ENCODE data around the gene CLCN5. TPM values are rescaled to one million over a fixed set of nuclear protein-coding genes. Genes with fewer than 3 reads are reported as not detected.
A peak's percentile ranks its signal among the peaks of the same experiment; 100 is the strongest.

The CLCN5 gene
- total RNA-seq, 1 donor from 2014 or later, result 13.1 TPM

DNA sequence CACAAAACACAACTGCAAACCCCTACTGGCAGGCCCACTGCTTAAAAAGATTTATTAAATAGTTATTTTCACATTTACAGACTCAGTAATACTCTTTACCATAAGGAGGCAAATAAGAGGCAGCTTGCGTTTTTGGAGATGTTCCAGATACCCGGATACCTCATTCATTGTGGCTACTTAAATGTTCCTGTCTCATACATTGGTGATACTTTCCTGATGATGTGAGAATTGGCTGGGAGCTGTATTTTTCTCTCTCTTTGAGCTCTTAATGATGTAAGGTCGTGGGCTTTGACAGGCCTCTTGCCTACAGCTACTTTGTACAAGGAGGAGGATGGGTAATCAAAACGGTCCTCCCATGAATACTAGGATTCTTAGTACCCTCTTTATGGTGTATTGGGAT is 176.9 kb downstream of the CLCN5 start:
- Mint-ChIP-seq H3K27ac (ENCODE audit: unreplicated experiment) (no peak overlapping the region), H3K4me3 (ENCODE audit: unreplicated experiment) (no peak overlapping the region), H3K9me3 (ENCODE audit: unreplicated experiment) (peaks cover 7% of the 10 kb centered on the region), H3K4me1 (ENCODE audit: unreplicated experiment) (no peaks in the 10 kb centered on the region), H3K36me3 (ENCODE audit: unreplicated experiment) (no peaks in the 10 kb centered on the region), H3K27me3 (ENCODE audit: unreplicated experiment) (no peaks in the 10 kb centered on the region)
- DNase-seq (ENCODE audit: extremely low spot score, unreplicated experiment), result no peak
- TF ChIP-seq, protein P1, sequence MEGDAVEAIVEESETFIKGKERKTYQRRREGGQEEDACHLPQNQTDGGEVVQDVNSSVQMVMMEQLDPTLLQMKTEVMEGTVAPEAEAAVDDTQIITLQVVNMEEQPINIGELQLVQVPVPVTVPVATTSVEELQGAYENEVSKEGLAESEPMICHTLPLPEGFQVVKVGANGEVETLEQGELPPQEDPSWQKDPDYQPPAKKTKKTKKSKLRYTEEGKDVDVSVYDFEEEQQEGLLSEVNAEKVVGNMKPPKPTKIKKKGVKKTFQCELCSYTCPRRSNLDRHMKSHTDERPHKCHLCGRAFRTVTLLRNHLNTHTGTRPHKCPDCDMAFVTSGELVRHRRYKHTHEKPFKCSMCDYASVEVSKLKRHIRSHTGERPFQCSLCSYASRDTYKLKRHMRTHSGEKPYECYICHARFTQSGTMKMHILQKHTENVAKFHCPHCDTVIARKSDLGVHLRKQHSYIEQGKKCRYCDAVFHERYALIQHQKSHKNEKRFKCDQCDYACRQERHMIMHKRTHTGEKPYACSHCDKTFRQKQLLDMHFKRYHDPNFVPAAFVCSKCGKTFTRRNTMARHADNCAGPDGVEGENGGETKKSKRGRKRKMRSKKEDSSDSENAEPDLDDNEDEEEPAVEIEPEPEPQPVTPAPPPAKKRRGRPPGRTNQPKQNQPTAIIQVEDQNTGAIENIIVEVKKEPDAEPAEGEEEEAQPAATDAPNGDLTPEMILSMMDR (IDR thresholded peaks at IDR 0.05), result no peak

DNA sequence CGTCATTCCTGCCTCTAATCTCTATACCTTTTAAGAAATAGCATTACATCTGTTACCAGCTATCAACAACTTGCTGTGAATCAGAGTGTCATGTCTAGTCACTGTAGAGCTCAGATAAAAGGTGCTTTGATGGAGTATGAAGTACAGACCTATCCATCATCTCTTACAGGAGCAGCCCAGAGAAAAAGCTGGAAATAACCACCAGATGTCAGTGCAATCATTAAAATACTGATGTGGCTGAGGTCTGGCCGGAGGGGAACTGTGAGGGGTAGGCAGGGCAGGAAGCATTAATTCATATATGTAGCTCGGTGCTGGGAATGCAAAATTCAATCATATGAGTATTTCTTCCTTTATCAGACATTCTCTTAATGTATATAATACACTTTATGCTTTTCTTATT is 177.8 kb downstream of the CLCN5 start:
- no peak overlapping the region for H3K4me3 Mint-ChIP-seq (ENCODE audit: unreplicated experiment)
- no peaks in the 10 kb centered on the region for H3K4me1 Mint-ChIP-seq (ENCODE audit: unreplicated experiment)
- no peak overlapping the region for H3K27ac Mint-ChIP-seq (ENCODE audit: unreplicated experiment)
- H3K9me3 Mint-ChIP-seq (ENCODE audit: unreplicated experiment), result peaks cover 7% of the 10 kb centered on the region
- no peaks in the 10 kb centered on the region for H3K36me3 Mint-ChIP-seq (ENCODE audit: unreplicated experiment)
- TF ChIP-seq, protein P1 (IDR thresholded peaks at IDR 0.05), result peak; percentile 39
- H3K27me3 Mint-ChIP-seq (ENCODE audit: unreplicated experiment), result no peaks in the 10 kb centered on the region
- DNase-seq (ENCODE audit: extremely low spot score, unreplicated experiment), result no peak

DNA sequence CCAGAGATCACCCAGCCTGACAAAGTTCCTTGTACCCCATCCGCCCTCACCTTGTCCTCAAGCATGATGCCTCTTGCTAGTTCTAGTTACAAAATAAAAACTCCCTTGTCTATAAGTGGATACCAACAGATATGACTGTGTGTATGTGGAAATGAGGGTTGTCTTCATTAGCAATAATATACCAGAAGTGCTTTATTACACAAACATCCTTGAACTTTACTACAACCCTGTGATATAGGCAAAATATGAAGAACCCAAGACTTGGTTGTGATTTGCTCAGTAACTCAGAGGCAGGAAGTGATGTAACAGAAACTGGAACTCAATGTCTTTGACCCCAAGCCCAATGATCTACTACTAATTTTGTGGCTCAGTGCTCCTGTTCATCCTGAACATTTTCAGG is 180.8 kb downstream of the CLCN5 start:
- no peak overlapping the region for H3K4me3 Mint-ChIP-seq (ENCODE audit: unreplicated experiment)
- H3K27ac Mint-ChIP-seq (ENCODE audit: unreplicated experiment), result no peak overlapping the region
- no peak for DNase-seq (ENCODE audit: extremely low spot score, unreplicated experiment)
- peaks cover 10% of the 10 kb centered on the region for H3K9me3 Mint-ChIP-seq (ENCODE audit: unreplicated experiment)
- TF ChIP-seq, protein P1 (IDR thresholded peaks at IDR 0.05), result no peak
- no peaks in the 10 kb centered on the region for H3K4me1 Mint-ChIP-seq (ENCODE audit: unreplicated experiment)
- no peaks in the 10 kb centered on the region for H3K36me3 Mint-ChIP-seq (ENCODE audit: unreplicated experiment)
- H3K27me3 Mint-ChIP-seq (ENCODE audit: unreplicated experiment), result no peaks in the 10 kb centered on the region

DNA sequence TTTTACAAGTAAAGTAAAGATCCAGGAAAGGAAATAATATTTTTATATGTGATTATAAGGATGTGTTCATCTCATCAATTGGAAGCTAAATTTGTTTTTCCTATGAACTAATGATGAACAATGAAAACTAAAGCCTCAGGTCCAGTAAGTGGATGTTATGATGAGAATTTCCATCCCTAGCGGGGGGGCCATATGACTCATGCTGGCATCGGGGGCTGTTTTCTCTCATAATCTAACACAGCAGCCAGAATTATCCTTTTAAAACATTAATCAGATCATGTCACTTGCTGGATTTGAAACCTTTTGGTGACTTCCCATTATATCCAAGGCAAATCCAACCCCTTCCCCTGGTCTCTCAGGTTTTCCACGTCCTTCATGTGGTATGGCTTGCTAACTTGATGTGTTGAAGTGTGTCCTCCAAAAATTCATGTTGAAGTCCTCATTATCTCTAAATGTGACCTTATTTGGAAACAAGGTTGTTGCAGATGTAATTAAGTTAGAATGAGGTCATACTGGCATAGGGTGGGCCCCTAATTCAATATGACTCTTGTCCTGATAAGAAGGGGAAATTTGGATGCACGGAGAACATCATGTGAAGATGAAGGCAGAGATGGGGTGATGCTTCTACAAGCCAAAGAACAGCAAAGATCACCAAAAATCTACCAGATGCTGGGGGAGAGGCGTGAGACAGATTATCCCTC is 181.6 kb downstream of the CLCN5 start:
- Mint-ChIP-seq H3K27ac (ENCODE audit: unreplicated experiment) (no peak overlapping the region), H3K9me3 (ENCODE audit: unreplicated experiment) (peaks cover 10% of the 10 kb centered on the region), H3K36me3 (ENCODE audit: unreplicated experiment) (no peaks in the 10 kb centered on the region), H3K4me1 (ENCODE audit: unreplicated experiment) (no peaks in the 10 kb centered on the region), H3K27me3 (ENCODE audit: unreplicated experiment) (no peaks in the 10 kb centered on the region), H3K4me3 (ENCODE audit: unreplicated experiment) (no peak overlapping the region)
- no peak for DNase-seq (ENCODE audit: extremely low spot score, unreplicated experiment)
- TF ChIP-seq, protein P1 (IDR thresholded peaks at IDR 0.05), result no peak

DNA sequence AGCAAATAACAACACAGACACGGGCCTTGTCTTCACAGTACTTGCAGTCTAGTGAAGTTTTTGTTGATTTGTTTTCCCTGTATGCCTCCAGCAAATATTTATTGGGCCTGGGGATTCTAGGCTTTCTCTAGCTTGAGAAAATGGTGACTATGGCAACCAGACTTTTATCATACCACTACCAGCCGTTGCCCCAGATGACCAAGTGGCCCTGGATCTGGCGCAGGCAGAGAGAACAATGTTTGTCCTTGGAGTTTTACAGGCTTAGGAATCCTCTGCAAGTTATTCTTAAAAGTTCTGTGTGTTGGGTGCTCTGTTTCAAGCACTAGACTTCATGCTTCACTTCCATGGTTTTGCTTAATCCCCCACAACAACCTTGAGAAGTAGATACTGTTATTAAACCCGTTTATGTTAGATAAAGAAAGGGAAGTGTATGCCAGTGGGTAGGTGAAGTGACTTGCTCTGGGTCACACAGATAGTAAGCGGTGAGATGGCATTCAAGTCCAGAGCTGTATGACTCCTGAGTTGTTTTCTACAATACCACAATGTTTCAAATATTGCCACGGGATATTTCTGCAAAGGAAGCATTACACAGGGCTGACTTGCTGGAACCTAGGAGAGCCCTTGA is 183.8 kb downstream of the CLCN5 start:
- H3K9me3 Mint-ChIP-seq (ENCODE audit: unreplicated experiment), result peaks cover 14% of the 10 kb centered on the region
- no peaks in the 10 kb centered on the region for H3K36me3 Mint-ChIP-seq (ENCODE audit: unreplicated experiment)
- no peaks in the 10 kb centered on the region for H3K27me3 Mint-ChIP-seq (ENCODE audit: unreplicated experiment)
- H3K27ac Mint-ChIP-seq (ENCODE audit: unreplicated experiment), result no peak overlapping the region
- no peak overlapping the region for H3K4me3 Mint-ChIP-seq (ENCODE audit: unreplicated experiment)
- TF ChIP-seq, protein P1 (IDR thresholded peaks at IDR 0.05), result no peak
- H3K4me1 Mint-ChIP-seq (ENCODE audit: unreplicated experiment), result no peaks in the 10 kb centered on the region
- no peak for DNase-seq (ENCODE audit: extremely low spot score, unreplicated experiment)
